ENCODE results near the gene CCDC200.

The CCDC200 gene

DNA sequence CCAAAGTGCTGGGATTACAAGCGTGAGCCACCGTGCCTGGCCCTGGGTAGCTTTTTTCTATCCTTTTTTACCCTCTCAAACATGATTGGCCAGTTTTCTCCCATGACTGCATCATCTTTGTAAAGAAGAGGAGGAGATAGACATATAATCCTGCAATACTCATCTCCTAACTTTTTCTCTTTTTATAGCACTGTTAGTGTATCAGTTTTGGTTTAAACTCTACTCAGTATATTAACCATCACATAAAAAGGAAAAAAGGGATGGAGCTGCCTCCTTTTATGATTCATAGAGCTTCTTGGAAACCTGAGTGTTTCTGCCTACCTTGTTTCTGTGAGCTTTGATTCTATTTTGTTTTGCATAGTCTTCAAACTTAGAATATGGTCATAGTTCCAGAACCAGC is 28.8 kb downstream of the CCDC200 start:
- ChIA-PET CTCF (interaction anchor here (0.5 to 0.8 kb wide), 4 partner anchors 21 to 188 kb away, joined by 3 read pairs; no protein-coding TSS in a partner anchor), POLR2A (interaction anchor here (0.6 to 1.9 kb wide), 2 partner anchors 58 to 116 kb away, joined by 3 to 8 read pairs; no protein-coding TSS in a partner anchor)
- H3K4me1 ChIP-seq (ENCODE audit: control insufficient read depth, insufficient read depth, low read length): no peaks in the 10 kb centered on the region

More for the DNA sequence above, 28.8 kb downstream of the CCDC200 start:
- H3K36me3 ChIP-seq (ENCODE audit: control insufficient read depth in 2 of 2, insufficient read depth in 1 of 2, low read length in 2 of 2): peaks cover 86 to 99% of the 10 kb centered on the region in 2 experiments
- no peak overlapping the region for H3K4me3 ChIP-seq (ENCODE audit: low read depth, low read length)
- TF ChIP-seq ZNF19 (tag by site-specific recombination; IDR thresholded peaks at IDR 0.05; ENCODE audit: low read depth) (no peak), ZNF571 (tag by site-specific recombination; IDR thresholded peaks at IDR 0.05) (no peak), ZNF112 (tag by site-specific recombination; IDR thresholded peaks at IDR 0.05) (no peak), ZSCAN4 (tag by site-specific recombination; IDR thresholded peaks at IDR 0.05) (no peak), ZSCAN16 (tag by site-specific recombination; IDR thresholded peaks at IDR 0.05) (no peak), HOXD13 (CRISPR knock-in tag; IDR thresholded peaks at IDR 0.05; ENCODE audit: borderline replicate concordance) (no peak), ZNF366 (tag by site-specific recombination; conservative IDR thresholded peaks at IDR 0.05) (no peak), ZNF121 (tag by site-specific recombination; IDR thresholded peaks at IDR 0.05) (no peak), BCL6B (tag by site-specific recombination; IDR thresholded peaks at IDR 0.05) (no peak), ZBTB6 (tag by site-specific recombination; IDR thresholded peaks at IDR 0.05) (no peak), ZNF561 (tag by site-specific recombination; IDR thresholded peaks at IDR 0.05; ENCODE audit: borderline replicate concordance) (no peak), ELK4 (IDR thresholded peaks at IDR 0.05; ENCODE audit: borderline replicate concordance, low read depth, low read length) (no peak), ZNF544 (tag by site-specific recombination; IDR thresholded peaks at IDR 0.05) (no peak), TCF7L2 (IDR thresholded peaks at IDR 0.05; ENCODE audit: borderline replicate concordance, low read depth, low read length) (no peak), ZNF423 (tag by site-specific recombination; IDR thresholded peaks at IDR 0.05) (no peak), ZNF560 (tag by site-specific recombination; IDR thresholded peaks at IDR 0.05; ENCODE audit: borderline replicate concordance) (no peak)
- TF ChIP-seq, protein P1, sequence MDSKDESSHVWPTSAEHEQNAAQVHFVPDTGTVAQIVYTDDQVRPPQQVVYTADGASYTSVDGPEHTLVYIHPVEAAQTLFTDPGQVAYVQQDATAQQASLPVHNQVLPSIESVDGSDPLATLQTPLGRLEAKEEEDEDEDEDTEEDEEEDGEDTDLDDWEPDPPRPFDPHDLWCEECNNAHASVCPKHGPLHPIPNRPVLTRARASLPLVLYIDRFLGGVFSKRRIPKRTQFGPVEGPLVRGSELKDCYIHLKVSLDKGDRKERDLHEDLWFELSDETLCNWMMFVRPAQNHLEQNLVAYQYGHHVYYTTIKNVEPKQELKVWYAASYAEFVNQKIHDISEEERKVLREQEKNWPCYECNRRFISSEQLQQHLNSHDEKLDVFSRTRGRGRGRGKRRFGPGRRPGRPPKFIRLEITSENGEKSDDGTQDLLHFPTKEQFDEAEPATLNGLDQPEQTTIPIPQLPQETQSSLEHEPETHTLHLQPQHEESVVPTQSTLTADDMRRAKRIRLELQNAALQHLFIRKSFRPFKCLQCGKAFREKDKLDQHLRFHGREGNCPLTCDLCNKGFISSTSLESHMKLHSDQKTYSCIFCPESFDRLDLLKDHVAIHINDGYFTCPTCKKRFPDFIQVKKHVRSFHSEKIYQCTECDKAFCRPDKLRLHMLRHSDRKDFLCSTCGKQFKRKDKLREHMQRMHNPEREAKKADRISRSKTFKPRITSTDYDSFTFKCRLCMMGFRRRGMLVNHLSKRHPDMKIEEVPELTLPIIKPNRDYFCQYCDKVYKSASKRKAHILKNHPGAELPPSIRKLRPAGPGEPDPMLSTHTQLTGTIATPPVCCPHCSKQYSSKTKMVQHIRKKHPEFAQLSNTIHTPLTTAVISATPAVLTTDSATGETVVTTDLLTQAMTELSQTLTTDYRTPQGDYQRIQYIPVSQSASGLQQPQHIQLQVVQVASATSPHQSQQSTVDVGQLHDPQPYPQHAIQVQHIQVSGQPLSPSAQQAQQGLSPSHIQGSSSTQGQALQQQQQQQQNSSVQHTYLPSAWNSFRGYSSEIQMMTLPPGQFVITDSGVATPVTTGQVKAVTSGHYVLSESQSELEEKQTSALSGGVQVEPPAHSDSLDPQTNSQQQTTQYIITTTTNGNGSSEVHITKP (tag by site-specific recombination; IDR thresholded peaks at IDR 0.05): no peak
- TF ChIP-seq, protein P2, sequence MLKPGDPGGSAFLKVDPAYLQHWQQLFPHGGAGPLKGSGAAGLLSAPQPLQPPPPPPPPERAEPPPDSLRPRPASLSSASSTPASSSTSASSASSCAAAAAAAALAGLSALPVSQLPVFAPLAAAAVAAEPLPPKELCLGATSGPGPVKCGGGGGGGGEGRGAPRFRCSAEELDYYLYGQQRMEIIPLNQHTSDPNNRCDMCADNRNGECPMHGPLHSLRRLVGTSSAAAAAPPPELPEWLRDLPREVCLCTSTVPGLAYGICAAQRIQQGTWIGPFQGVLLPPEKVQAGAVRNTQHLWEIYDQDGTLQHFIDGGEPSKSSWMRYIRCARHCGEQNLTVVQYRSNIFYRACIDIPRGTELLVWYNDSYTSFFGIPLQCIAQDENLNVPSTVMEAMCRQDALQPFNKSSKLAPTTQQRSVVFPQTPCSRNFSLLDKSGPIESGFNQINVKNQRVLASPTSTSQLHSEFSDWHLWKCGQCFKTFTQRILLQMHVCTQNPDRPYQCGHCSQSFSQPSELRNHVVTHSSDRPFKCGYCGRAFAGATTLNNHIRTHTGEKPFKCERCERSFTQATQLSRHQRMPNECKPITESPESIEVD (tag by site-specific recombination; IDR thresholded peaks at IDR 0.05): no peak
- no peak overlapping the region for H3K27ac ChIP-seq (ENCODE audit: extremely low read depth, low read depth, low read length)
- H3K9me3 ChIP-seq (ENCODE audit: control insufficient read depth, insufficient read depth, low read depth, low read length): no peaks in the 10 kb centered on the region

Measured in HEK293 (cell line).